B cell (primary cell): ENCODE results near the gene ACE. TPM values are rescaled to one million over a fixed set of nuclear protein-coding genes. Genes with fewer than 3 reads are reported as not detected.

Source experiments
- ATAC-seq: fragments of 200-7000 bp; cut with Tn5 transposase; one replicate; pipeline ENCODE4 v1.10.0; 2021; ENCODE audit warnings: low read depth, mild to moderate bottlenecking, moderate number of reproducible peaks, moderate library complexity
- CTCF ChIA-PET: fragments of 350-600 bp; sonication (Branson Sonifier 250); formaldehyde crosslinking; loops from one replicate; lab custom pipeline; 2021; ENCODE audit warnings: antibody characterized with exemption, inconsistent platforms; lab: Charles Lee
- POLR2A ChIA-PET: fragments of 350-600 bp; sonication (Branson Sonifier 250); formaldehyde crosslinking; loops from one replicate; lab custom pipeline; 2021; ENCODE audit warnings: antibody characterized with exemption; lab: Charles Lee
- DNase-seq: peaks from one replicate; pipeline ENCODE4 v3.0.0; 2013
- H2AFZ ChIP-seq: 2 replicates; pipeline ENCODE4 v1.6.1; 2012; ENCODE audit warnings: mild to moderate bottlenecking, low read depth, low read length; ENCODE audit not compliant: insufficient read depth, poor library complexity, severe bottlenecking
- H3K27ac ChIP-seq, 2 donors: 1 replicate in 1 of 2; 2 replicates in 1 of 2; pipeline ENCODE4 v1.5.1; 2012 to 2013; ENCODE audit warnings: low read length in 2 of 2, mild to moderate bottlenecking in 2 of 2, moderate library complexity in 1 of 2
- H3K27me3 ChIP-seq, 4 experiments: fragments of 200-600 bp in 1 of 4; sonication (generic) in 1 of 4; replicated peaks in 1 of 4; 1 replicate in 2 of 4; 2 replicates in 2 of 4; pipeline versions ENCODE4 v1.6.1 to v1.7.0; 2013 to 2016; ENCODE audit warnings: low read length in 3 of 4, mild to moderate bottlenecking in 2 of 4, mixed read lengths in 1 of 4, moderate library complexity in 1 of 4; ENCODE audit not compliant: insufficient read depth in 4 of 4, control insufficient read depth in 3 of 4; ENCODE audit errors: control extremely low read depth in 1 of 4
- H3K36me3 ChIP-seq, 2 experiments: replicated peaks in 1 of 2; 1 replicate in 1 of 2; 2 replicates in 1 of 2; pipeline versions ENCODE4 v1.6.1 to v1.7.1; 2013; ENCODE audit warnings: low read length in 1 of 2; ENCODE audit not compliant: insufficient read depth in 2 of 2, control insufficient read depth in 1 of 2; ENCODE audit errors: control extremely low read depth in 1 of 2, extremely low read depth in 1 of 2
- H3K4me1 ChIP-seq, 2 donors: fragments of 200-600 bp in 1 of 2; sonication (generic) in 1 of 2; 1 replicate in 1 of 2; 2 replicates in 1 of 2; pipeline versions ENCODE4 v1.5.1 to v1.6.1; 2013 to 2017; ENCODE audit warnings: low read length in 2 of 2; ENCODE audit not compliant: control insufficient read depth in 2 of 2, insufficient read depth in 2 of 2
- H3K4me2 ChIP-seq: replicated peaks from 2 replicates; pipeline ENCODE3; 2012; ENCODE audit warnings: mild to moderate bottlenecking, low read depth, low read length; ENCODE audit not compliant: poor library complexity, severe bottlenecking
- H3K4me3 ChIP-seq, 5 experiments: fragments of 200-600 bp in 1 of 5; sonication (generic) in 1 of 5; 1 replicate in 3 of 5; 2 replicates in 2 of 5; pipeline versions ENCODE4 v1.5.1 to v1.7.0; 2011 to 2016; ENCODE audit warnings: low read length in 4 of 5, mild to moderate bottlenecking in 4 of 5, low read depth in 2 of 5, control low read depth in 1 of 5, moderate library complexity in 1 of 5; ENCODE audit not compliant: insufficient read depth in 1 of 5; ENCODE audit errors: control extremely low read depth in 1 of 5, extremely low read depth in 1 of 5
- H3K79me2 ChIP-seq: fragments of 200-600 bp; sonication (generic); one replicate; pipeline ENCODE4 v1.6.0; 2016; ENCODE audit warnings: low read length; ENCODE audit not compliant: control insufficient read depth, insufficient read depth
- H3K9ac ChIP-seq: fragments of 200-600 bp; sonication (generic); 2 replicates; pipeline ENCODE4 v1.6.1; 2017; ENCODE audit warnings: mild to moderate bottlenecking, low read length, moderate library complexity
- H3K9me3 ChIP-seq, 3 donors: one replicate each; pipeline versions ENCODE4 v1.6.1 to v1.7.1; 2013; ENCODE audit warnings: low read length in 2 of 3; ENCODE audit not compliant: control insufficient read depth in 2 of 3, insufficient read depth in 1 of 3; ENCODE audit errors: control extremely low read depth in 1 of 3
- H4K20me1 ChIP-seq: 2 replicates; pipeline ENCODE4 v1.6.0; 2012; ENCODE audit warnings: mild to moderate bottlenecking, low read length; ENCODE audit not compliant: insufficient read depth, control insufficient read depth, poor library complexity, severe bottlenecking
- H3K27ac Mint-ChIP-seq: one replicate; pipeline ENCODE4 v1.8.0; 2021; ENCODE audit warnings: mixed read lengths
- H3K27me3 Mint-ChIP-seq: one replicate; pipeline ENCODE4 v1.8.0; 2021; ENCODE audit warnings: mixed read lengths
- H3K4me1 Mint-ChIP-seq: one replicate; pipeline ENCODE4 v1.8.0; 2021; ENCODE audit warnings: mixed read lengths
- H3K4me3 Mint-ChIP-seq: one replicate; pipeline ENCODE4 v1.8.0; 2021; ENCODE audit warnings: mixed read lengths
- H3K9me3 Mint-ChIP-seq: one replicate; pipeline ENCODE4 v1.8.0; 2022; ENCODE audit warnings: mixed read lengths; ENCODE audit not compliant: insufficient read depth
- CTCF ChIP-seq: fragments of 200-600 bp; IDR thresholded peaks from one replicate; pipeline ENCODE4 v1.8.0; 2022; ENCODE audit warnings: antibody characterized with exemption, mild to moderate bottlenecking
- EZH2 ChIP-seq: IDR thresholded peaks from 2 replicates; pipeline ENCODE4 v1.6.1; 2012; ENCODE audit warnings: borderline replicate concordance, low read depth, mild to moderate bottlenecking, moderate library complexity, low read length; ENCODE audit not compliant: insufficient read depth, poor library complexity, severe bottlenecking
- WGBS: methylation state at CpG from one replicate; pipeline ENCODE4 v1.1.5; 2013; ENCODE audit warnings: missing lambda C conversion rate; ENCODE audit not compliant: insufficient coverage; 5-methylcytosine and 5-hydroxymethylcytosine counted together
- intact Hi-C: fragments of 100-400 bp; cut with micrococcal nuclease; formaldehyde crosslinking; loops from one replicate; pipeline ENCODE4 v1.10.0; 2022
- polyA plus RNA-seq: library from polyadenylated mRNA; depleted of rRNA; stranded (reverse); fragments of >200 nt; gene quantifications from 2 replicates; pipeline ENCODE4 v1.2.3, GENCODE V29; 2012
- total RNA-seq, 2 donors: library from RNA; stranded (reverse); fragments of 120-200 nt in 1 of 2; gene quantifications; 1 replicate in 1 of 2; 2 replicates in 1 of 2; pipeline versions ENCODE4 v1.2.3 to v1.2.4, GENCODE V29; 2013 to 2022

Gene ACE
- total and polyA plus RNA-seq, 2 donors (not counting 1 experiment from before 2014, with no cell fraction given), result 0.67 to 2.6 TPM

- POLR2A ChIA-PET, result no interaction called here
- no peak overlapping the region for H3K9ac ChIP-seq
- CTCF ChIA-PET, result no interaction called here
- no peaks in the 10 kb centered on the region for H3K79me2 ChIP-seq
- no peak overlapping the region for H3K4me3 Mint-ChIP-seq
- H3K27me3 ChIP-seq, result peaks cover 0 to 20% (median 12%) of the 10 kb centered on the region in 4 experiments
- DNase-seq, result no peak
- H3K36me3 ChIP-seq, result no peaks in the 10 kb centered on the region
- H3K4me3 ChIP-seq, result no peak overlapping the region
- peaks cover 0 to 13% (median 0%) of the 10 kb centered on the region in 3 donors for H3K9me3 ChIP-seq
- TF ChIP-seq EZH2, result no peak
- no peak for TF ChIP-seq CTCF
- intact Hi-C loops, result no loop called here
- H3K4me1 Mint-ChIP-seq, result peaks cover 5% of the 10 kb centered on the region
- no peak overlapping the region for H3K27ac ChIP-seq
- H3K9me3 Mint-ChIP-seq, result no peaks in the 10 kb centered on the region
- peaks cover 24% of the 10 kb centered on the region for H3K27me3 Mint-ChIP-seq
- 81% methylated on average over 7 of the region's 9 CpGs for WGBS
- peaks cover 3% of the 10 kb centered on the region in 2 donors for H3K4me1 ChIP-seq
- ATAC-seq, result no peak
- H2AFZ ChIP-seq, result no peak overlapping the region
- H3K27ac Mint-ChIP-seq, result no peak overlapping the region
- H3K4me2 ChIP-seq, result no peak overlapping the region
- no peaks in the 10 kb centered on the region for H4K20me1 ChIP-seq
Measured at GRCh38 chr17:63528183-63528582, 51.3 kb downstream of the ACE start.

GRCh38 chr17:63529711-63530556, 53.1 kb downstream of the ACE start:
- Histone ChIP-seq H3K27me3 (peaks cover 0 to 4% (median 1%) of the 10 kb centered on the region in 4 experiments), H3K4me3 (no peak overlapping the region), H2AFZ (no peak overlapping the region), H4K20me1 (no peaks in the 10 kb centered on the region), H3K9ac (no peak overlapping the region), H3K79me2 (no peaks in the 10 kb centered on the region), H3K27ac (no peak overlapping the region), H3K4me1 (no peaks in the 10 kb centered on the region), H3K4me2 (no peak overlapping the region), H3K36me3 (no peaks in the 10 kb centered on the region), H3K9me3 (no peaks in the 10 kb centered on the region)
- Mint-ChIP-seq H3K9me3 (no peaks in the 10 kb centered on the region), H3K27me3 (peaks cover 10% of the 10 kb centered on the region), H3K4me1 (no peaks in the 10 kb centered on the region), H3K4me3 (no peak overlapping the region), H3K27ac (no peak overlapping the region)
- DNase-seq (no peak), ATAC-seq (no peak)
- ChIA-PET POLR2A (no interaction called here), CTCF (interaction anchor here (1.0 kb wide), 1 partner anchor 51 kb away, joined by 3 read pairs; no protein-coding TSS in a partner anchor)
- intact Hi-C loops, result no loop called here
- WGBS, result 89% methylated on average over 24 of the region's 26 CpGs
- TF ChIP-seq EZH2, result no peak
